HepG2 (cell line): Measurements from ENCODE around the gene TMEM145. TPM values are rescaled to one million over a fixed set of nuclear protein-coding genes. Genes with fewer than 3 reads are reported as not detected.

Experiments used
- ASH2L ChIP-seq: fragments of 300-600, 200-600 bp; sonication (generic); IDR thresholded peaks from 2 replicates; pipeline ENCODE4 v1.7.0; 2017; ENCODE audit warnings: low read depth, mild to moderate bottlenecking, moderate library complexity, mixed read lengths, low read length; ENCODE audit not compliant: insufficient read length
- CAMTA2 ChIP-seq: sonication (generic); formaldehyde crosslinking; IDR thresholded peaks from 2 replicates; pipeline ENCODE4 v1.4.0; 2020; ENCODE audit warnings: mild to moderate bottlenecking, missing genetic modification reagents, borderline replicate concordance
- CEBPZ ChIP-seq: IDR thresholded peaks from 2 replicates; pipeline ENCODE4 v1.6.1; 2012; ENCODE audit warnings: low read length, improper control_type of control experiment
- E2F5 ChIP-seq: sonication (generic); formaldehyde crosslinking; conservative IDR thresholded peaks from 2 replicates; pipeline ENCODE4 v1.4.0; 2020; ENCODE audit warnings: missing genetic modification reagents
- EP300 ChIP-seq, 3 experiments: sonication (generic) in 1 of 3; formaldehyde crosslinking in 1 of 3; IDR thresholded peaks; 2 replicates each; pipeline versions ENCODE4 v1.5.1 to v1.6.1; 2011 to 2020; ENCODE audit warnings: low read depth in 2 of 3, low read length in 2 of 3, borderline replicate concordance in 1 of 3, improper control_type of control experiment in 1 of 3, mild to moderate bottlenecking in 1 of 3, missing genetic modification reagents in 1 of 3, moderate library complexity in 1 of 3
- GABPB1 ChIP-seq: IDR thresholded peaks from 2 replicates; pipeline ENCODE4 v1.6.1; 2016; ENCODE audit warnings: mild to moderate bottlenecking, missing genetic modification reagents, moderate library complexity, missing compliant biosample characterization
- GATAD1 ChIP-seq: IDR thresholded peaks from 2 replicates; pipeline ENCODE4 v1.6.1; 2016; ENCODE audit warnings: missing genetic modification reagents, missing compliant biosample characterization
- KDM5B ChIP-seq: sonication (generic); formaldehyde crosslinking; IDR thresholded peaks from 2 replicates; pipeline ENCODE4 v1.4.0; 2020; ENCODE audit warnings: missing genetic modification reagents, mild to moderate bottlenecking, borderline replicate concordance
- MAFG ChIP-seq: sonication (generic); formaldehyde crosslinking; IDR thresholded peaks from 2 replicates; pipeline ENCODE4 v1.5.1; 2020; ENCODE audit warnings: mild to moderate bottlenecking, missing genetic modification reagents
- MAX ChIP-seq: IDR thresholded peaks from 2 replicates; pipeline ENCODE4 v1.6.1; 2012; ENCODE audit warnings: inconsistent platforms
- PATZ1 ChIP-seq: sonication (generic); formaldehyde crosslinking; IDR thresholded peaks from 2 replicates; pipeline ENCODE4 v1.4.0; 2020; ENCODE audit warnings: missing genetic modification reagents
- PHF21A ChIP-seq: sonication (generic); formaldehyde crosslinking; IDR thresholded peaks from 2 replicates; pipeline ENCODE4 v1.5.0; 2020; ENCODE audit warnings: mild to moderate bottlenecking, missing genetic modification reagents
- SP1 ChIP-seq, 2 experiments: fragments of 450-650 bp in 1 of 2; sonication (generic) in 1 of 2; formaldehyde crosslinking in 1 of 2; IDR thresholded peaks; 2 replicates each; pipeline versions ENCODE4 v1.4.0 to v1.6.1; 2016 to 2020; ENCODE audit warnings: missing genetic modification reagents in 1 of 2
- ZNF253 ChIP-seq: sonication (generic); formaldehyde crosslinking; IDR thresholded peaks from 2 replicates; pipeline ENCODE4 v1.8.0; 2022; ENCODE audit warnings: mild to moderate bottlenecking, missing genetic modification reagents, borderline replicate concordance
- ZNF556 ChIP-seq: sonication (generic); formaldehyde crosslinking; IDR thresholded peaks from 2 replicates; pipeline ENCODE4 v1.4.0; 2020; ENCODE audit warnings: mild to moderate bottlenecking, missing genetic modification reagents, borderline replicate concordance
- ZNF577 ChIP-seq: sonication (generic); formaldehyde crosslinking; IDR thresholded peaks from 2 replicates; pipeline ENCODE4 v1.4.0; 2020; ENCODE audit warnings: mild to moderate bottlenecking, low read depth, missing genetic modification reagents, borderline replicate concordance
- ZXDC ChIP-seq: sonication (generic); formaldehyde crosslinking; IDR thresholded peaks from 2 replicates; pipeline ENCODE4 v1.5.0; 2020; ENCODE audit warnings: mild to moderate bottlenecking, missing genetic modification reagents
- polyA plus RNA-seq, 8 experiments: library from polyadenylated mRNA; depleted of rRNA in 3 of 8; stranded (reverse) in 7 of 8; unstranded in 1 of 8; fragments of >200 nt; fragmentation: Illumina TruSeq in 4 of 8; extraction: Trizol in 4 of 8; gene quantifications; 2 replicates each; pipeline versions ENCODE4 v1.2.1 to v1.2.3, GENCODE V29; 2011 to 2016; ENCODE audit warnings: low read depth in 4 of 8, missing spikeins in 1 of 8, mixed read lengths in 1 of 8; ENCODE audit not compliant: insufficient read depth in 1 of 8
- total RNA-seq, 5 experiments: library from RNA; depleted of rRNA; stranded (reverse); fragments of >200 nt; fragmentation: Illumina TruSeq; extraction: Trizol; gene quantifications; 2 replicates each; pipeline ENCODE4 v1.2.3, GENCODE V29; 2016; ENCODE audit warnings: low read depth in 1 of 5

Gene TMEM145
- total and polyA plus RNA-seq, 2 of the 13 experiments (the other 11 are each of a cell fraction or from before 2014, with no cell fraction given) = 0.07 to 5.1 TPM

- TF ChIP-seq CEBPZ (no peak), MAX (peak; percentile 29; the same call in 1 of the 2 replicates), SP1 (IDR thresholded peaks at IDR 0.05) (no peak), SP1 (CRISPR knock-in tag; IDR thresholded peaks at IDR 0.05) (0 out of 2 replicates have a peak, but pooled peaks have one; percentile 23), PHF21A (CRISPR knock-in tag) (peak; percentile 79), PATZ1 (CRISPR knock-in tag) (peak; percentile 25; the same call in 1 of the 2 replicates), CAMTA2 (CRISPR knock-in tag) (peak; percentile 45; the same call in 1 of the 2 replicates), GABPB1 (CRISPR knock-in tag) (no peak), E2F5 (CRISPR knock-in tag) (no peak), ZNF556 (CRISPR knock-in tag) (peak; percentile 81; the same call in 1 of the 2 replicates), GATAD1 (0 out of 2 replicates have a peak, but pooled peaks have one; percentile 19), KDM5B (CRISPR knock-in tag) (peak; percentile 73), ZNF577 (no peak), ASH2L (peak; percentile 54), EP300 (IDR thresholded peaks at IDR 0.05; ENCODE audit: low read depth in 2 of 2, low read length in 2 of 2) (no peak), EP300 (CRISPR knock-in tag; IDR thresholded peaks at IDR 0.05; ENCODE audit: borderline replicate concordance) (no peak), MAFG (CRISPR knock-in tag) (no peak), ZNF253 (0 out of 2 replicates have a peak, but pooled peaks have one; percentile 20), ZXDC (0 out of 2 replicates have a peak, but pooled peaks have one; percentile 66)
Measured at GRCh38 chr19:42281827-42282762, 31.0 kb upstream of the TMEM145 start (continued).
